AG09319 (cell line): ENCODE measurements around the gene RHOF.
A peak's percentile ranks its signal among the peaks of the same experiment; 100 is the strongest.
"Not testable (repeated sequence)": the region's sequence is repeated elsewhere in the genome, so short reads cannot be mapped to it uniquely, and the experiment has no call there.

ENCODE experiments used
- DNase-seq: peaks from one replicate; pipeline ENCODE4 v3.0.0-alpha.2; 2010; ENCODE audit warnings: low read depth; ENCODE audit errors: extremely low read depth
- TF ChIP-seq, protein P1 (sequence below): IDR thresholded peaks from 2 replicates; pipeline ENCODE4 v1.5.1; 2011; ENCODE audit warnings: low read depth, mild to moderate bottlenecking, inconsistent platforms, low read length, moderate library complexity

RHOF gene

DNA sequence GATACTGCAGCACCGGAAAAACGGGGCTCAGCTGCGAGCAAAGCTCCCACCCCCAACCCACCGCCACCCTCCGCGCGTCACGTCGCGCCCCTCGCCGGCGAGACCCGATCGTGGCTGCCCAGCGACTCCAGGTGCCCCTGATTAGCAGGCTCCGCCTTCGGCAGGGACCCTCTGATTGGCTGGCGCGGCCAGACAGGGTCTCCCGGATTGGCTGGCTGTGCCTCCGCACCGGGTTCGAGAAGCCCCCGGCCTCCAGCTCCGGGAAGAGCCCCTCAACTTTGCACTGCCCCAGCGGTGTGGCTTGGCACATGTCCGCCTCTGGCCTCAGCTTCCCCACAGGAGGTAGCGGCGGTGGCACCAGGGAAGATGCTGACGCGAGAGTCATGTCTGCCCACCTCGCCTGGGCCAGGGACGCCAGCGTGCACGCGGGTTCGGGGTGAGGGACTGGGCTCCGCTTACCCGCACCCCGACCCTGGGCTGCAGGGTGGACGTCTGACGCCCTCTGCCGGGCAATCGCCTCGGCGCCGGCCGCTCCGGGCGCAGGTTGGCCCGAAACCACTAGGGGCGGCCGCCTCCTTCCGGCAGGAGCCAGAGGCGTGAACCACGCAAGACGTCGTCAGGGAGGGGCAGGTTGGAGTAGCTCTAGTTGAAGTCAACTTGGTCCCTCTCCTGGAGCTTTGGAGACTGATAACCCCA is 498 bp upstream of the RHOF start:
- TF ChIP-seq, protein P1, sequence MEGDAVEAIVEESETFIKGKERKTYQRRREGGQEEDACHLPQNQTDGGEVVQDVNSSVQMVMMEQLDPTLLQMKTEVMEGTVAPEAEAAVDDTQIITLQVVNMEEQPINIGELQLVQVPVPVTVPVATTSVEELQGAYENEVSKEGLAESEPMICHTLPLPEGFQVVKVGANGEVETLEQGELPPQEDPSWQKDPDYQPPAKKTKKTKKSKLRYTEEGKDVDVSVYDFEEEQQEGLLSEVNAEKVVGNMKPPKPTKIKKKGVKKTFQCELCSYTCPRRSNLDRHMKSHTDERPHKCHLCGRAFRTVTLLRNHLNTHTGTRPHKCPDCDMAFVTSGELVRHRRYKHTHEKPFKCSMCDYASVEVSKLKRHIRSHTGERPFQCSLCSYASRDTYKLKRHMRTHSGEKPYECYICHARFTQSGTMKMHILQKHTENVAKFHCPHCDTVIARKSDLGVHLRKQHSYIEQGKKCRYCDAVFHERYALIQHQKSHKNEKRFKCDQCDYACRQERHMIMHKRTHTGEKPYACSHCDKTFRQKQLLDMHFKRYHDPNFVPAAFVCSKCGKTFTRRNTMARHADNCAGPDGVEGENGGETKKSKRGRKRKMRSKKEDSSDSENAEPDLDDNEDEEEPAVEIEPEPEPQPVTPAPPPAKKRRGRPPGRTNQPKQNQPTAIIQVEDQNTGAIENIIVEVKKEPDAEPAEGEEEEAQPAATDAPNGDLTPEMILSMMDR = peak; percentile 100
- DNase-seq = peak; percentile 83

DNA sequence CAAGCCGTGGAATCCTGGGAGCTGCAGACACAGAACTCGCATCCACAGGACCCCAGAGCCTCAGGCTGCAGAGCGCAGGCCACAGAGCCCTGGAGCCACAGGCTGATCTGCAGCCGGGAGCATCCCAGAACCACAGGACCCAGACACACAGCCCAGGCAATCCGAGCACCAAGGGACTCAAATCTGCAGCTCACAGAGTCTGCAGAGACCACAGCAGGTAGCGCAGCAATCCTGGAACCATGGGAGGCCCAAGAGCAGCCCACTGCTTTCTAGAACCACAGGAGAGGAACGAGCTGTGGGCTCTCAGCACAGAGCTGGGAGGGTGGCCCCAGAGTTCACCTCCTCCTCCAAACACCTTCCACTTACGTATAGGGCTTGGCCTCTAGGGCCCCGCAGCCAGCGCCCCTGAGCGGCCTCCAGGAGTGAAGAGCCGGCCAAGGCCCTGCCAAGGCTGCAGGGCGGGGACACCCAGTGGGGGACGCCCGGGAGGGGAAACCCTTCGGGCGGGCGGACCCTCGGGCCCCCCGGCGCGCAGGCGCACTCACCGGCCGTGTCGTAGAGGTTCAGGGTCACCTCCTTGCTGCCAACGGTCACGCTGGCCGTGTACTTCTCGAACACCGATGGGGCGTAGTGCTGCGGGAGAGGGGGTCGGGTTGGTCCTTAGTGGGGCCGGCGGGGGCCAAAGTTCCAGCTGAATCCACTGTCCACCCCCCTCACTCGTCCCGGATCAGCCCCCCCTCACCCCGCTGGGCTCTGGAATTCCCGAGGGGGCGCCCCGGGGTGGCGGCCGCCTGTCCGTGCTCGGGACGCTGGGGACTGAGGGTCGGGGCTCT is 665 bp downstream of the RHOF start:
- TF ChIP-seq, protein P1 = no peak
- DNase-seq = no peak

DNA sequence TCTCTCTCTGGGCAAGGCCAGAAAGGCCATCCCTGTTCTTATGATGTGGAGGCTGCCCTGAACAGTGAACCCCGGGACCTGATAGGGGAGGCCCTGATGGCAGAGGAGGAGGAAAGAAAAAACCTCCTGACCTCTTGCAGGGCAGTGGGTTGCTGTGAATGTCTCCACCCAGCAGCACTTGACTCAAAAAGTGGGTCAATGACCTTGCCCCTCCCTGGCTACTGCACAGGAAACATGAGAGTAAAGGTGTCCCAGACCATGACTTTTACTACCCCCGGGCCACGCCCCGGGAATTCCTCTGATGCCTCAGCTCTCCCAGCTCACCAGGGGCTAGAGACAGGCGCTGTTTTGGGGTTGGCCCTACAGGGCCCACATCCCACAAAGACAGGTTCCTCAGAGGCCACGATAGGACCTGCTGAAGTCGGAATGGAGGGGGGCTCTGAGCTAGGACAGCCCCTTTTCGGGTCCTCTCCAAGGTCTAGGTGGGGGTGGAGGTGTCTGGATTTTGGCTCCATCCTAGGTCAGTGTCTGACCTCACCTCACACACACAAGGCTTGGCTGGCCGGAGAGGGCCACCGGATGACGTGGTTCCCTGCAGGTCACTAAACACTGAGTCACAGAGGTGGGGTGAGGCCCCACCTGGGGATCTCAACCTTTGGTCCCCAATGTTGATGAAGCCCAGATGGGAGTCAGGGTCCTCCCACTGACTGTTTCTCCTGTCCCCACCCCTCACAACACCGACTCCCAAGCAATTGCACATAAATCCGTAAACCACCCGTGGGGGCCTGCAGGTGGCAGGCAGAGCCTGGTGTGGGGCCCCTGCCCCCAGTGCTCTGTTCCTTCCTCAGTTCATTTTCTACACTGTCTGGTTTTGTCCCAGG is 1.6 kb downstream of the RHOF start:
- no peak for DNase-seq
- TF ChIP-seq, protein P1 = no peak

DNA sequence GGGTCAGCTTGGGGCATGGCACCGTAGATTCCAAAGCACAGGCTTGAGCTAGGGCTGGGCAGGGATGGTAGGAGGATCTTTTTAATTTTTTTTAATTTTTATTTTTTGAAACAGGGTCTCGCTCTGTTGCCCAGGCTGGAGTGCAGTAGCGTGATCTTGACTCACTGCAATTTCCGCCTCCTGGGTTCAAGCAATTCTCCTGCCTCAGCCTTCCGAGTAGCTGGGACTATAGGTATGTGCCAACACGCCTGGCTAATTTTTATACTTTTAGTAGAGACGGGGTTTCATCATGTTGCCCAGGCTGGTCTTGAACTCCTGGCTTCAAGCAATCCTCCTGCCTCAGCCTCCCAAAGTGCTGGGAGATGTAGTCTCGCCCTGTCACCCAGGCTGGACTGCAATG is 2.7 kb downstream of the RHOF start:
- DNase-seq = not testable (repeated sequence)

DNA sequence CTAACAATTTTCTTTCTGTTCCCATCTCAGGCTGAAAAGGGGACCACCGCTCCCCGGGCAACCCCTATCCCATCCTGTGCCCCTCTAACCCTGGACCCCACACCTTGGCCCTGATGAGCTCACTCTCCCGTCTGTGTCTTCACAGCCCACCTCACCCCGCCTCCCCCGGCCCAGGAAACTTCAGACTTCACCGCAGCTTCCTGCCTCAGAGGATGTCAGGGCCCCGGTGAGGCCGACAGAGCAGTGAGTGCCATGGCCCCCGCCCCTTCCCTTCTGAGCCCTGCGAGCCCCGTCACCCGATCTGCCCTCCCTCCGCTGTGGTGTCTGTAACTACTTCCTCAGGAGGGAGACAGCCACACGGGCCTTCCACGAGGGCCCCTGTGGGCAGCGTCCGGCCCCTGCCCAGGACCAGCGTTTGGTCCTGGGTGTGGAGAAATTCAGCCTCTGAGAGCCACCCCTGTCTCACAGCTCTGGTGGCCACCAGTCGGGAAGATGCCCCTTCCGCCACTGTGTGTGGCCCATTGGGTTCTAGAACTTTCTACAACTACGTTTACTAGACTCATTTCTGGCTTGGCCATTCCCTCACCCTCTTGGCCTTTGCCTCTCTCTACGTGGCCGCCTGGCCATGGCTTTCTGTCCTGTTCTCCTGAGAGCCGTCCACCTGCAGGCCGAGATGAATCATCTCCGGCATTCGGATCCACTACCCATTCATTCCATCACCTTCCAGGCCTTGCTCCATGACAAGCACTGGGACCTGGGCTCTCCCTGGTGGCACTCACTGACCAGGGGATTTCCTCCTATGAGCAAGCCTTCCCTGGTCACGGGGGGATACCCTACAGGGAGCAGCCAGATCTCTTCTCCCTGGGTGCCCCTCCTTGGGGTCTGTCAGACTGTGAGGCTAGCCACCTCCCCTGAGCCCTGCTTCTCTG is 3.4 kb downstream of the RHOF start:
- no peak for DNase-seq
- TF ChIP-seq, protein P1 = no peak

DNA sequence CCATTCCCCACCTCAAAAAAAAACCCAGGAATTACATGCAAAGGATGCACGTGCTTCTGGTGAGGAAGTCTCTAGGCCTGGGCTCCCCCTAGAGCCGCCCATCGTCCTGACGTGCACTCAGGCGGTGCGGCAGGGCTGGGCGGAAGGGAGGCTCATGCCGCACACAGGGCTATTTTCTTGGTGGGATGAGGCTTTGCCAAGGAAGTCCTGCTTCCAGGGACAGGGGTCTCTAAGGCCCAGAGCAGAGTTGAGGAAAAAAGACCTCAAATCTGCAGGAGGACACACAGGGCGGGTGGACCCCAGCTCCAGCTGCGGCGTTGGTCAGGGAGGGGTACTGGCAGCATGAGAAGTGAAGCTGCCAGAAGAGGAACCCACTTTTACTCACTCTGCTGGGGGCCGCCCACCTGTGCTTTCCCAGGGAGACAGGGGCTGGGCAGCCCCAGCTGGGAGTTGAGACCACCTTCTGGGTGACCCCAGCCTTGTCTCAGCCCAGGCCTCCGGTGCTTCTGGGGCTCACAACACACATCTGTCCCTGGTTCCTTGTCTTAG is 4.2 kb downstream of the RHOF start:
- no peak for DNase-seq
- TF ChIP-seq, protein P1 = no peak
